MCF 10A (cell line): ENCODE measurements around the gene CLIC1. TPM values are rescaled to one million over a fixed set of nuclear protein-coding genes. Genes with fewer than 3 reads are reported as not detected.

Experiments used
- BruUV-seq: library from RNA; stranded (reverse); fragments of 400-500 nt; replicated peaks from 2 replicates; lab custom pipeline; 2021; lab: Mats Ljungman, UMichigan
- CTCF ChIA-PET: fragments of 300-600 bp; sonication (Branson Sonifier 250); formaldehyde crosslinking; extraction: SDS; loops from one replicate; lab custom pipeline; 2021; ENCODE audit warnings: antibody characterized with exemption, inconsistent platforms; lab: Yijun Ruan, JAX
- POLR2A ChIA-PET: fragments of 300-600, 350-650 bp; sonication (Branson Sonifier 250); formaldehyde crosslinking; extraction: SDS; loops from one replicate; lab custom pipeline; 2020; ENCODE audit warnings: antibody characterized with exemption, inconsistent platforms; lab: Yijun Ruan, JAX
- DNase-seq: peaks from one replicate; pipeline ENCODE4 v3.0.0-alpha.2; 2018; ENCODE audit not compliant: unreplicated experiment
- H3K27ac Mint-ChIP-seq: one replicate; pipeline ENCODE4 v1.8.0; 2022; ENCODE audit warnings: mild to moderate bottlenecking, low read depth, mixed read lengths; ENCODE audit not compliant: unreplicated experiment
- H3K27me3 Mint-ChIP-seq: one replicate; pipeline ENCODE4 v1.8.0; 2022; ENCODE audit warnings: mixed read lengths; ENCODE audit not compliant: insufficient read depth, unreplicated experiment
- H3K36me3 Mint-ChIP-seq: one replicate; pipeline ENCODE4 v1.8.0; 2022; ENCODE audit warnings: mild to moderate bottlenecking, moderate library complexity, mixed read lengths; ENCODE audit not compliant: insufficient read depth, unreplicated experiment
- H3K4me1 Mint-ChIP-seq: one replicate; pipeline ENCODE4 v1.8.0; 2022; ENCODE audit warnings: mixed read lengths; ENCODE audit not compliant: insufficient read depth, unreplicated experiment
- H3K4me3 Mint-ChIP-seq: one replicate; pipeline ENCODE4 v1.8.0; 2022; ENCODE audit warnings: mild to moderate bottlenecking, moderate library complexity, mixed read lengths; ENCODE audit not compliant: unreplicated experiment
- H3K9me3 Mint-ChIP-seq: one replicate; pipeline ENCODE4 v1.8.0; 2022; ENCODE audit warnings: mixed read lengths; ENCODE audit not compliant: unreplicated experiment
- intact Hi-C: fragments of 100-400 bp; cut with micrococcal nuclease; formaldehyde crosslinking; loops from 2 replicates; pipeline ENCODE4 v1.14.1; 2022
- total RNA-seq: library from RNA; stranded (reverse); gene quantifications from 2 replicates; pipeline ENCODE4 v1.2.3, GENCODE V29; 2022
- TF ChIP-seq, protein P1 (sequence below): fragments of 200-600 bp; IDR thresholded peaks from one replicate; pipeline ENCODE4 v1.8.0; 2022; ENCODE audit warnings: antibody characterized with exemption, mild to moderate bottlenecking; ENCODE audit not compliant: unreplicated experiment

Gene CLIC1
- total RNA-seq, 1 experiment from 2014 or later: 511 TPM

DNA sequence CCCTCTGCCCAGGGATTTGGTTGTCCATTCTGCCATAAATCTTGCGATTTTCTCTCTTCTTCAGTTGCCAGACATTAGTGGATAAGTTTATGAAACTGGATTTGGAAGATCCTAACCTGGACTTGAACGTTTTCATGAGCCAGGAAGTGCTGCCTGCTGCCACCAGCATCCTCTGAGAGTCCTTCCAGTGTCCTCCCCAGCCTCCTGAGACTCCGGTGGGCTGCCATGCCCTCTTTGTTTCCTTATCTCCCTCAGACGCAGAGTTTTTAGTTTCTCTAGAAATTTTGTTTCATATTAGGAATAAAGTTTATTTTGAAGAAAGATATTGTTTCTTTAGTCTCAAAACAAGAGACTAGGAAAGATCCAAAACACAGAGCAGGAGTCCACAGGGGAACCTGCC is 26.0 kb upstream of the CLIC1 start, which contains the start of gene SAPCD1:
TSS of gene SAPCD1 (plus strand) at position 301 of the 400 bp plus-strand sequence. CDS start 399 bp downstream, outside the sequence.
- intact Hi-C loops: no loop called here

DNA sequence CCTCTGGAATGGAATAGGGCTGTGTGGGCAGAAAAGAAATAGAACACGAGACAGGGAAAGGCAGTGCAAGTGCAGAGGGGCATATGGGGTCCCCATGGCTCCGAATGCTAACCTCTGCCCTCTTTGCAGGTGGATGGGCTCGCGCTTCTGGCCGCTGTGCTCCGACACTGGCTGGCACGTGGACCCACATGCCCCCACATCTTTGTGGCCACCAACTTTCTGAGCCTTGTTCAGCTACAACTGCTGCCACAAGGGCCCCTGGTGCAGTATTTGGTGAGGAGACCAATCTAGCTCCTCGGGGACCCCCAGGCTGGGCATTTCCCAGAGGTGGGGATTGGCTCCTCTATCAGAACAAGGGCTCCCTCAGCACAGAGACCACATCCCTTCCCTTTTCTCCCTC is 25.0 kb upstream of the CLIC1 start:
- Mint-ChIP-seq H3K9me3 (no peaks in the 10 kb centered on the region), H3K4me1 (no peaks in the 10 kb centered on the region), H3K36me3 (peaks cover 4% of the 10 kb centered on the region), H3K4me3 (no peak overlapping the region), H3K27ac (no peak overlapping the region), H3K27me3 (no peaks in the 10 kb centered on the region)
- TF ChIP-seq, protein P1, sequence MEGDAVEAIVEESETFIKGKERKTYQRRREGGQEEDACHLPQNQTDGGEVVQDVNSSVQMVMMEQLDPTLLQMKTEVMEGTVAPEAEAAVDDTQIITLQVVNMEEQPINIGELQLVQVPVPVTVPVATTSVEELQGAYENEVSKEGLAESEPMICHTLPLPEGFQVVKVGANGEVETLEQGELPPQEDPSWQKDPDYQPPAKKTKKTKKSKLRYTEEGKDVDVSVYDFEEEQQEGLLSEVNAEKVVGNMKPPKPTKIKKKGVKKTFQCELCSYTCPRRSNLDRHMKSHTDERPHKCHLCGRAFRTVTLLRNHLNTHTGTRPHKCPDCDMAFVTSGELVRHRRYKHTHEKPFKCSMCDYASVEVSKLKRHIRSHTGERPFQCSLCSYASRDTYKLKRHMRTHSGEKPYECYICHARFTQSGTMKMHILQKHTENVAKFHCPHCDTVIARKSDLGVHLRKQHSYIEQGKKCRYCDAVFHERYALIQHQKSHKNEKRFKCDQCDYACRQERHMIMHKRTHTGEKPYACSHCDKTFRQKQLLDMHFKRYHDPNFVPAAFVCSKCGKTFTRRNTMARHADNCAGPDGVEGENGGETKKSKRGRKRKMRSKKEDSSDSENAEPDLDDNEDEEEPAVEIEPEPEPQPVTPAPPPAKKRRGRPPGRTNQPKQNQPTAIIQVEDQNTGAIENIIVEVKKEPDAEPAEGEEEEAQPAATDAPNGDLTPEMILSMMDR: no peak
- BruUV-seq: no TSS peak
- intact Hi-C loops: no loop called here
- POLR2A ChIA-PET: no interaction called here
- CTCF ChIA-PET: no interaction called here
- DNase-seq: no peak

More for the DNA sequence above, 26.0 kb upstream of the CLIC1 start, which contains the start of gene SAPCD1:
- no peak for DNase-seq
- Mint-ChIP-seq H3K4me3 (no peak within 1 kb of the TSS), H3K36me3 (no peaks in the 10 kb centered on the region), H3K9me3 (no peaks in the 10 kb centered on the region), H3K27ac (no peak within 1 kb of the TSS), H3K4me1 (no peaks in the 10 kb centered on the region), H3K27me3 (no peaks in the 10 kb centered on the region)
- POLR2A ChIA-PET: no interaction called here
- BruUV-seq: no TSS peak
- TF ChIP-seq, protein P1: no peak
- CTCF ChIA-PET: no interaction called here

DNA sequence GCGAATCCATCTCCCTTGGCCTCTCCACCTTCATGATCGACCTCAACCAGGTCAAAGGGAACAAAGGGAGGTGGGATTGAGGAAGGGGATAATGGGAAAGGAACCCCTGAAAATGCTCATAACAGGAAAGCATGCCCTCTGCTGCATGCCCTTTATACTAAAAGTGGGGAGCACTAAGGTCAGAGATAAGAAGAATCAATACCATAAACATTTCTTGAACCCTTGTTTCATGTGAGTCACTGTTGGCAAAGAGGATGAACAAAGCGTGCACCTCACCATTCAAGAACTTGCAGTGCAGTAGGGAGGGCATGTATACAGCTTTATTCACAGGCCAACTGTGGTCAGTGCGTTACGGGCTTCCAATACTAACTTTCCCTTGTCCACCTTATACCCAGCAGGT is 24.5 kb upstream of the CLIC1 start:
- Mint-ChIP-seq H3K36me3 (peaks cover 4% of the 10 kb centered on the region), H3K4me1 (no peaks in the 10 kb centered on the region), H3K27ac (no peak overlapping the region), H3K9me3 (no peaks in the 10 kb centered on the region), H3K4me3 (no peak overlapping the region), H3K27me3 (no peaks in the 10 kb centered on the region)
- ChIA-PET CTCF (no interaction called here), POLR2A (no interaction called here)
- intact Hi-C loops: no loop called here
- DNase-seq: no peak
- no TSS peak for BruUV-seq
- TF ChIP-seq, protein P1: no peak

DNA sequence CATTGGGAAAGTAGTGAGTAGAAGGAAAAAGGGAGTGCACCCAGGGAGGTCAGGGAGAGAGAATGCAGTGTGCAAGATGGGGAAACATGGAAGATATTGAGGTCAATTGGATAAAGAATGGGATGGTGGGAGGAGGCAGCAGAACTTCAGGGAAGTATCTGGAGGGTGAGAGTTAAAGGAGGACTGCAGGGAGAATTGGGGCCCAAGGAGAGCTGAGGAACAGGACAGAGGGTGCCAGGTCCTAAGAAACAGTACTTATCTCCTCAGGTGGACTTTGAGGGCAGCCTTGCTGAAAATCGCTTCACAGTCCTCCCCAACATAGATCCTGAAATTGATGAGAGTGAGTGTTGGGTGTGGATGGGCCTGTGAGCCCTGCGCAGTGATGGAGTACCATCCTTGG is 22.0 kb upstream of the CLIC1 start:
- H3K27ac Mint-ChIP-seq: no peak overlapping the region
- peaks cover 4% of the 10 kb centered on the region for H3K36me3 Mint-ChIP-seq
- H3K4me3 Mint-ChIP-seq: no peak overlapping the region
- no TSS peak for BruUV-seq
- no peak for DNase-seq
- H3K4me1 Mint-ChIP-seq: no peaks in the 10 kb centered on the region
- CTCF ChIA-PET: interaction anchor here (3.0 kb wide), 1 partner anchor 11 kb away, joined by 15 read pairs; no protein-coding TSS in a partner anchor
- no peaks in the 10 kb centered on the region for H3K27me3 Mint-ChIP-seq
- POLR2A ChIA-PET: interaction anchor here (0.5 to 1.7 kb wide), 5 partner anchors 15 to 1611 kb away, joined by 3 to 4 read pairs (median 4); no protein-coding TSS in a partner anchor
- intact Hi-C loops: no loop called here
- TF ChIP-seq, protein P1: no peak
- H3K9me3 Mint-ChIP-seq: no peaks in the 10 kb centered on the region
